ENCODE measurements around the gene GPNMB.

GPNMB gene

GRCh38 chr7:23268746-23269145 lies 22.2 kb downstream of the GPNMB start:
- peaks cover 8% of the 10 kb centered on the region for H3K27me3 Mint-ChIP-seq (ENCODE audit: low read depth)
- H3K36me3 Mint-ChIP-seq (ENCODE audit: low read depth) = no peaks in the 10 kb centered on the region
- DNase-seq (ENCODE audit: low spot score) = no peak
- no peak overlapping the region for H3K4me3 Mint-ChIP-seq
- no peak overlapping the region for H3K27ac Mint-ChIP-seq
- H3K4me1 Mint-ChIP-seq (ENCODE audit: low read depth) = peaks cover 17% of the 10 kb centered on the region
- H3K9me3 Mint-ChIP-seq = no peaks in the 10 kb centered on the region

- H3K27me3 Mint-ChIP-seq (ENCODE audit: low read depth) = peaks cover 8% of the 10 kb centered on the region
- H3K9me3 Mint-ChIP-seq = no peaks in the 10 kb centered on the region
- no peak overlapping the region for H3K27ac Mint-ChIP-seq
- H3K4me1 Mint-ChIP-seq (ENCODE audit: low read depth) = peaks cover 26% of the 10 kb centered on the region
- no peak overlapping the region for H3K4me3 Mint-ChIP-seq
- no peak for DNase-seq (ENCODE audit: low spot score)
- no peaks in the 10 kb centered on the region for H3K36me3 Mint-ChIP-seq (ENCODE audit: low read depth)
Observed at GRCh38 chr7:23272275-23272674, 25.7 kb downstream of the GPNMB start.

- Mint-ChIP-seq H3K4me1 (ENCODE audit: low read depth) (peaks cover 27% of the 10 kb centered on the region), H3K9me3 (no peaks in the 10 kb centered on the region), H3K36me3 (ENCODE audit: low read depth) (no peaks in the 10 kb centered on the region), H3K4me3 (peak overlapping the region; percentile 79), H3K27ac (peak overlapping the region; percentile 70), H3K27me3 (ENCODE audit: low read depth) (peaks cover 5% of the 10 kb centered on the region)
- peak; percentile 85 for DNase-seq (ENCODE audit: low spot score)
Observed at GRCh38 chr7:23273141-23273599, 26.6 kb downstream of the GPNMB start.

GRCh38 chr7:23275912-23276311 lies 29.3 kb downstream of the GPNMB start:
- no peak for DNase-seq (ENCODE audit: low spot score)
- Mint-ChIP-seq H3K27ac (no peak overlapping the region), H3K9me3 (no peaks in the 10 kb centered on the region), H3K4me1 (ENCODE audit: low read depth) (peaks cover 27% of the 10 kb centered on the region), H3K27me3 (ENCODE audit: low read depth) (peaks cover 4% of the 10 kb centered on the region), H3K4me3 (no peak overlapping the region), H3K36me3 (ENCODE audit: low read depth) (no peaks in the 10 kb centered on the region)

- Mint-ChIP-seq H3K9me3 (no peaks in the 10 kb centered on the region), H3K4me3 (no peak overlapping the region), H3K4me1 (ENCODE audit: low read depth) (peaks cover 27% of the 10 kb centered on the region), H3K36me3 (ENCODE audit: low read depth) (no peaks in the 10 kb centered on the region), H3K27ac (no peak overlapping the region), H3K27me3 (ENCODE audit: low read depth) (peaks cover 4% of the 10 kb centered on the region)
- DNase-seq (ENCODE audit: low spot score) = no peak
Observed at GRCh38 chr7:23276376-23276775, 29.8 kb downstream of the GPNMB start.

GRCh38 chr7:23276947-23277346 lies 30.4 kb downstream of the GPNMB start:
- Mint-ChIP-seq H3K4me1 (ENCODE audit: low read depth) (peaks cover 27% of the 10 kb centered on the region), H3K27ac (no peak overlapping the region), H3K27me3 (ENCODE audit: low read depth) (peaks cover 4% of the 10 kb centered on the region), H3K4me3 (no peak overlapping the region), H3K9me3 (no peaks in the 10 kb centered on the region), H3K36me3 (ENCODE audit: low read depth) (no peaks in the 10 kb centered on the region)
- DNase-seq (ENCODE audit: low spot score) = no peak

GRCh38 chr7:23277359-23277989 lies 30.9 kb downstream of the GPNMB start:
- Mint-ChIP-seq H3K27me3 (ENCODE audit: low read depth) (no peaks in the 10 kb centered on the region), H3K4me1 (ENCODE audit: low read depth) (peaks cover 23% of the 10 kb centered on the region), H3K4me3 (no peak overlapping the region), H3K9me3 (no peaks in the 10 kb centered on the region), H3K36me3 (ENCODE audit: low read depth) (no peaks in the 10 kb centered on the region), H3K27ac (no peak overlapping the region)
- peak; percentile 25 for DNase-seq (ENCODE audit: low spot score)

GRCh38 chr7:23279819-23280525 lies 33.4 kb downstream of the GPNMB start:
- no peaks in the 10 kb centered on the region for H3K9me3 Mint-ChIP-seq
- no peaks in the 10 kb centered on the region for H3K36me3 Mint-ChIP-seq (ENCODE audit: low read depth)
- H3K4me1 Mint-ChIP-seq (ENCODE audit: low read depth) = peaks cover 6% of the 10 kb centered on the region
- no peak overlapping the region for H3K27ac Mint-ChIP-seq
- no peaks in the 10 kb centered on the region for H3K27me3 Mint-ChIP-seq (ENCODE audit: low read depth)
- DNase-seq (ENCODE audit: low spot score) = no peak
- H3K4me3 Mint-ChIP-seq = no peak overlapping the region

- Mint-ChIP-seq H3K27me3 (ENCODE audit: low read depth) (no peaks in the 10 kb centered on the region), H3K4me1 (ENCODE audit: low read depth) (peaks cover 10% of the 10 kb centered on the region), H3K36me3 (ENCODE audit: low read depth) (peaks cover 1% of the 10 kb centered on the region), H3K9me3 (no peaks in the 10 kb centered on the region), H3K4me3 (no peak overlapping the region), H3K27ac (no peak overlapping the region)
- no peak for DNase-seq (ENCODE audit: low spot score)
Observed at GRCh38 chr7:23283086-23283485, 36.5 kb downstream of the GPNMB start.

GRCh38 chr7:23284871-23285270 lies 38.3 kb downstream of the GPNMB start:
- Mint-ChIP-seq H3K36me3 (ENCODE audit: low read depth) (peaks cover 1% of the 10 kb centered on the region), H3K4me3 (no peak overlapping the region), H3K9me3 (no peaks in the 10 kb centered on the region), H3K4me1 (ENCODE audit: low read depth) (peaks cover 13% of the 10 kb centered on the region), H3K27ac (no peak overlapping the region), H3K27me3 (ENCODE audit: low read depth) (no peaks in the 10 kb centered on the region)
- no peak for DNase-seq (ENCODE audit: low spot score)

GRCh38 chr7:23285657-23286646 lies 39.4 kb downstream of the GPNMB start:
- H3K27ac Mint-ChIP-seq = no peak overlapping the region
- H3K4me1 Mint-ChIP-seq (ENCODE audit: low read depth) = peaks cover 13% of the 10 kb centered on the region
- no peaks in the 10 kb centered on the region for H3K9me3 Mint-ChIP-seq
- DNase-seq (ENCODE audit: low spot score) = no peak
- no peaks in the 10 kb centered on the region for H3K27me3 Mint-ChIP-seq (ENCODE audit: low read depth)
- H3K4me3 Mint-ChIP-seq = no peak overlapping the region
- peaks cover 1% of the 10 kb centered on the region for H3K36me3 Mint-ChIP-seq (ENCODE audit: low read depth)

- no peak for DNase-seq (ENCODE audit: low spot score)
- Mint-ChIP-seq H3K27ac (peak overlapping the region; percentile 58), H3K36me3 (ENCODE audit: low read depth) (peaks cover 1% of the 10 kb centered on the region)
Observed at GRCh38 chr7:23287612-23288011, 41.0 kb downstream of the GPNMB start.

GRCh38 chr7:23290993-23291392 lies 44.4 kb downstream of the GPNMB start:
- Mint-ChIP-seq H3K4me3 (no peak overlapping the region), H3K36me3 (ENCODE audit: low read depth) (peaks cover 1% of the 10 kb centered on the region), H3K9me3 (no peaks in the 10 kb centered on the region), H3K27ac (no peak overlapping the region), H3K4me1 (ENCODE audit: low read depth) (peaks cover 11% of the 10 kb centered on the region), H3K27me3 (ENCODE audit: low read depth) (no peaks in the 10 kb centered on the region)
- DNase-seq (ENCODE audit: low spot score) = no peak

More at GRCh38 chr7:23287612-23288011, 41.0 kb downstream of the GPNMB start:
- Mint-ChIP-seq H3K4me3 (no peak overlapping the region), H3K9me3 (no peaks in the 10 kb centered on the region), H3K4me1 (ENCODE audit: low read depth) (peaks cover 13% of the 10 kb centered on the region), H3K27me3 (ENCODE audit: low read depth) (no peaks in the 10 kb centered on the region)
